GM21723 (cell line): Measurements from ENCODE around the gene MIER2.

Experiments used
- ATAC-seq: cut with Tn5 transposase; IDR thresholded peaks from one replicate; pipeline ENCODE4 v1.9.1; 2021; ENCODE audit warnings: mild to moderate bottlenecking, moderate library complexity; ENCODE audit not compliant: unreplicated experiment

The MIER2 gene

DNA sequence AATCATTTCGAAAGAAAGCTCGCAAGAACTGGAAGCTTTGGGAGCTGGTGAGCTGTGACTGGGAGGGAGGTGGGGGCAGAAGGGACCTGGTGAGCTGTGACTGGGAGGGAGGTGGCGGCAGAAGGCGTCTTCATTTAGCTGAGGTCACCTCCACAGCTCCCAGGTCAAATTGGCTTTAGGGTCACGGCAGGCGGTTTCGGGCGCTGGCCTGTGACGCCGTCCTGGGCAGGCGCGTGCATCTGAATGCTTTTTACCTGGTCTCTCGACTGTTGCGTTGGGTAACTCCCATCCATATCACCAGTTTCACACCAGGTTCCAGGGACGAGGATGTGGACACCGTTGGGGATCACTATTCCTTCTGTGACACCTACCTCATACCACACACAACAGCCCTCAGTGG is 35.2 kb upstream of the MIER2 start:
- no peak for ATAC-seq

DNA sequence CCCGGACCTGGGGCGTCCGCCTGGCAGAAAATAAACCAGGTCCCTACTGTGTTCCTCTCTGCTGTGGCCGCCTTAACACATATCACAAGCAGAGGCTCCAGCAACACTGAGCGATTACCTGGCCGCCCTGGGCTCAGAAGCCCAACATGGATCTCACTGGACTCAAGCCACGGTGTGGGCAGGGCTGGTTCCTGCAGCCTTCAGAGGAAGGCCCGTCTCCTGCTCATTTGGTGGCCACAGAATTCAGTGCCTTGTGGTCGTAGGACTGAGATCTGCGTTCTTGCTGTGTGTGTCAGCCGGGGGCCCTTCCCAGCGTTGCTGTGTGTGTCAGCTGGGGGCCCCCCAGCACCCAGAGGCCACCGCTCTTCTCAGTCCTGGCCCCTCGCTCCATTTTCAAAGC is 34.1 kb upstream of the MIER2 start:
- no peak for ATAC-seq

- ATAC-seq: no peak
These were observed 33.4 kb upstream of the MIER2 start for GRCh38 chr19:377801-378581.

GRCh38 chr19:376111-376470 is 31.5 kb upstream of the MIER2 start:
- ATAC-seq: no peak

DNA sequence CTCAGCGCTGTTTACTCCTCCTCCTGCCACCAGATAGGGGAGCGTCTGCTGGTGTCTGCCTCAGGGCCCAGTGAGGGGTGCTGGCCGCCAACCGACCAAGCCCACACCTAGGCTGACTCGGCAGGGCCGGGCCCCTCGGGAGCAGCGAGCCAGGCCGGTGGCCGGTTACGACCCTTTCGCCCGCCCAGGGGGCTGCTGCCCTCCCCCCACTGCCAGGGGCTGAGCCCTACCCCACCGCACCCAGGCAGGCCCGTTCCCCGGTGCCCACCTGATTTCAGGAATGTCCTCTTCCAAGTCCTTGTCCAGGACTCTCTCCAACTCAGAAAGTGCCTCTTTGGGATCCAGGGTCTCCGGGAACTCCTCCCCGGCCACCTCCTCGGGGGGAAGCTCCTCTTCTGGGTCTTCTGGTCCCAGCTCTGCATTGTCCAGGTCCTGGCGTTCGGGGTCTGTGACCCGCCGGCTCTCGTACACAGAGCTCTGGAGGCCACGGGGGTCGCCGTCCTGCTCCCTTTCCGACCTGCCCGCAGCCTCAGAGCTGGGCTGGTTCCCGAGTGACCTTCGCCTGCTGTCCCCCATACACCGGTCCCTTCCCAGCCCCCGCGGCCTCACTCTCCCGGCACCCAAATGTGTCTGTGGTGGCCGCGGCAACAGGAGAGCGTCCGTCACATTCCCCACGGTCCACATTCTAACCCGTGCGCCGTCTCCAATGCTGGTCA is 31.0 kb upstream of the MIER2 start:
- no peak for ATAC-seq

GRCh38 chr19:374886-375235 is 30.3 kb upstream of the MIER2 start:
- no peak for ATAC-seq

- no peak for ATAC-seq
These were observed 29.7 kb upstream of the MIER2 start for GRCh38 chr19:374183-374885.

GRCh38 chr19:373391-374182 is 29.0 kb upstream of the MIER2 start:
- ATAC-seq: no peak

DNA sequence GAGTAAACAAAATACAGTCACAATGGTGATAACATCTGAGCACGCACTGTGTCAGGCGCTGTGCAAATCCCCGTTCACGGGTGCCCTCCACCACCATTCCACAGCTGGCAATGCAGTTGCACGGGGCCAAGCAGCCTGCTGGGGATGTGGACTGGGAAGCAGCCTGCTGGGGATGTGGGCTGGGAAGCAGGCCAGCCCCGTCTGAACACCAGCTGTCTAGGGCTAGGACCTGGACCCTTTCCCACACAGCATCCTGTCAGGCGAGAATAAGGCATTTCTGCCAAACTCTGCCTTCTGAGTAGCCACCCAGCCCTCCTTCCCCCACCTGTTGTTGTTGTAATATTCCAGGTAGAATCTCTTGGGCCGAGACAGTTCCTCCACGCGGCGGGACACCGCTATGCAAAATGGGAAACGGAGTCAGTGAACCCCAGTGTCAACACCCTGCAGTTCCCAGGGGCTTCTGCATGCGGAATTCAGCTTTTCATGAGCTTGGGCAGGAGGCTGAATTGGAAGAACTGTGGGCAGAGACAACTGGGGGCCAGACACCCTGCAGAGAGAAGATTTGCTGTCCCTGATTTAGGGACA is 27.8 kb upstream of the MIER2 start:
- no peak for ATAC-seq

- ATAC-seq: no peak
These were observed 27.0 kb upstream of the MIER2 start for GRCh38 chr19:371501-372168.

DNA sequence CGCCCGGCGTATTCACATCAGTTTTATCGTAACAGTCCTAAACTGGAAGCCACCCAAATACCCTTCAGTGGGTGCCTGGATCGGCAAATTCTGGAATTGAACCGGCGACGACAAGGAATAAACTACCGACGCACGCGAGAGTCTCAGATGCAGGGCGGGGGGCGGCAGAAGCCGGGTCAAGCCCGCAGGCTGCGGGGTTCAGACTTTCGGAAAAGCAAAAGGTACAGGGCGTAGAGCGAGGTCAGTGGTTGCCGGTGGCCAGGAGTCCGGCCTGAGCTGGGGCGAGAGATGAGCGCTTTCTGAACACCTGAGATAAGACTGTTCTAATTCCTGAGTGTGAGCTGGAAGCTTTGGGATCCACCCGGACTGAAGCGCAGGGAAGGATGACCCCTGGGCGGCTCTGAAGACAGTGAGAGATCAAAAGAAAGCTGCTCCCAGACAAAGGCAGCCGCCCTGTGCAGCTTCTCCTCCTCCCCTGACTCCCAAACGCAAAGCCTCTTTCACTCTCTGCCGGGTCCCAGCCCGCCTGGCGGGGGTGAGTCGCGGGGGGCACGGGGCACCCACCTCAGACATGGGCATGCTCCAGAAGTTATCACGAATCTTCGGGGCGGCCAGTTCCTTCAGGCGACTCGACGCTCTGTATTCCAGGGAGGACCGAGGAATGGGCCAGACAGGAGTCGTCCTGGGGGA is 26.2 kb upstream of the MIER2 start:
- ATAC-seq: no peak

DNA sequence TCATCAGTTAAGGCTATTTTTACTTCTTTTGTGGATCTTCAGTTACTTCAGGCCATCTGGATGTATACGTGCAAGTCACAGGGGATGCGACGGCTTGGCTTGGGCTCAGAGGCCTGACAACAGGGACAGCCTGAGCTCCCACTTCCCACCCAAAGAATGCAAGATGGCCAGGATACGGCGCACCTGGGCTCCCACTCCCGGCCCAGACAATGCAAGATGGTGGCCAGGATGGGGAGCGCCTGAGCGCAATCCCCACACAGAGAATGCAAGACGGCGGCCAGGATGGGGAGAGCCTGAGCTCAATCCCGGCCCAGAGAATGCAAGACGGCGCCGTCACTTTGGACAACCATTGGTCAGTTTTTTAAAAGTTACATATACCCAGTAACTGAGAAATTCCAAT is 25.3 kb upstream of the MIER2 start:
- ATAC-seq: no peak

- no peak for ATAC-seq
These were observed 24.7 kb upstream of the MIER2 start for GRCh38 chr19:369256-369655.

- no peak for ATAC-seq
These were observed 24.0 kb upstream of the MIER2 start for GRCh38 chr19:368630-369024.

DNA sequence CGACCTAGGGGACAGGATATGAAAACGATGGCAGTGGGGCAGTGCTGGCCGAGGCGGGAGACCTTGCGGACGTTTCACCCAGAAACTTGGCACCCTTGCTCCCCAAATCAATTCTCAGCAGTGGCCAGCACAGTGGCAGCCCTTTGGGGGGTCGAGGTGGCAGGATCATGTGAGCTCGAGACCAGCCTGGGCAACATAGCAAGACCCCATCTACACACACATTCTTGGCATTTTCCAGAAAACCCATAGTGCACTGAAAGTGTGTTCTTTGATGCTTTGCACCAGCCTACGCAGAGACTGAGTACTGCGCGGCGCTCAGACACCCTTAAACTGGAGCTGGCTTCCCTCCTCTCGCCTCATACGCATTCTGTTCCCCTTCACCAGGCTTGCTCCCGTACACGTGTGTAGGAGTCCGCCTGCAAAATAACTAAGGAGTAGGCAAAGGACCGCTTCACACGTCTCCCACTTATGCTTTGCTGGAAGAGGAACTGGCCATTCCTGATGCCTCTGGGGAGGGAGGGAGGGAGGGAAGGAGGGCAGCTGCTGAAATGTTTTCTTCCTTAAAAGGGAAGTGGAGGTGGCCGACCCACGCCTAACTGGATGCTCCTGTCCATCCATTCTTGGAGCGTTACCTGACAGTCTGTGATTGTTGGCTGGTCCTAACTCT is 23.5 kb upstream of the MIER2 start:
- no peak for ATAC-seq

DNA sequence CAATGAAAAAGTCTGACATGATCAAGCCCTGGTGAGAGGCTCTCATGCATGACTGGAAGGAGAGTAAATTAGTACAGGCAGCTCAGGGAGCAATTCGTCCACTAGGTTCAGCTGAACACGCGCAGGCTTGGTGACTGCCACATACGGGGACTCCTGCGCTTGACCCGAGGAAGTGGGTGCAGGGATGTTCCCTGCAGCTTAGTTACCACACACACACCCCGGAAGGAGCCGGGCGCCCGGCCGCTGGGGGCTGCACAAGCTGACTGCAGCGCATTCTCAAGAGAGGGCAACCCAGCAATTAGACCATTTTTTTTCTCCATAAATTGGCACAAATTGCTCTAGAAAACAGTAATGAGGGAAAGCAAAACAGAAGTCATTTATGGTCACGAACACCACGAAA is 23.0 kb upstream of the MIER2 start:
- ATAC-seq: no peak

- no peak for ATAC-seq
These were observed 22.4 kb upstream of the MIER2 start for GRCh38 chr19:366951-367350.

DNA sequence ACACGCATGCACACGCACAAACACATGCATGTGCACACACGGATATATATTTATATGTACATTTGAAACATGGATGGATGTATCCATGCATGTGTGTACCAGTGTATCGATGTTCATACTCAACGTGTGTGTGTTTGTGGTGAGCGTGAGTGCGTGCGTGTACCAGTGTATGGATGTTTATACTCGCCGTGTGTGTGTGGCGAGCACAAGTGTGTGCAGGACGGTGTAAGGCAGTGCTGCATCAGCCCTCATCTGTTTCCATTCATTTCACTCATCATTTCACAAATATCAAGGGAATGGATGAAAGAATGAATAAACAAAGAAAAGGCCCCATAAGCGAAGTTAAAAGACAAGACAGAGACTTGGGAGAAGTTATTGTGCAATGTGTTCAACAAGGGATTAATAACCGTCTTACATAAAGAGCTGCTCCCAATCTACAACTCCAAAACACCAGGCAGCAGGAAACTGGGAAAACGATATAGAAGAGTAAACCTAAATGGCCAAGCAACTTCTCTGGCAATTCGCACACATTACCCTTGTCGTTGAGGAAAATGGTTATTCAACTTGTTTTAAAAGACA is 21.7 kb upstream of the MIER2 start:
- ATAC-seq: no peak
